SK-N-MC (cell line): ENCODE measurements around the gene E2F2.

Source experiments
- DNase-seq: peaks from one replicate; pipeline ENCODE4 v3.0.0-alpha.2; 2011; ENCODE audit warnings: low read depth, low spot score
- H3K27ac ChIP-seq: fragments of 200-600 bp; sonication (generic); 2 replicates; pipeline ENCODE4 v1.5.1; 2016; ENCODE audit warnings: mixed run types
- H3K36me3 ChIP-seq: fragments of 200-600 bp; sonication (generic); 2 replicates; pipeline ENCODE4 v1.6.1; 2017; ENCODE audit warnings: antibody characterized with exemption, low read length, mixed read lengths; ENCODE audit not compliant: insufficient read depth
- H3K4me3 ChIP-seq: fragments of 200-600 bp; sonication (generic); 2 replicates; pipeline ENCODE4 v1.5.1; 2016
- H3K9ac ChIP-seq: fragments of 200-600 bp; sonication (generic); 2 replicates; pipeline ENCODE4 v1.8.0; 2017; ENCODE audit warnings: mixed run types, mixed read lengths; ENCODE audit not compliant: insufficient read length
- H3K9me3 ChIP-seq: fragments of 200-600 bp; sonication (generic); 2 replicates; pipeline ENCODE4 v1.6.1; 2017; ENCODE audit warnings: low read depth, mild to moderate bottlenecking, antibody characterized with exemption, low read length, moderate library complexity, mixed read lengths
- EZH2 ChIP-seq: fragments of 200-600 bp; sonication (generic); IDR thresholded peaks from one replicate; pipeline ENCODE4 v1.6.1; 2017; ENCODE audit warnings: antibody characterized with exemption
- FOXP2 ChIP-seq: optimal IDR thresholded peaks from 2 replicates; pipeline ENCODE3; 2011; ENCODE audit warnings: mild to moderate bottlenecking, moderate library complexity; ENCODE audit not compliant: insufficient read depth; ENCODE audit errors: extremely low read length, control extremely low read depth
- POLR2AphosphoS5 ChIP-seq: IDR thresholded peaks from 2 replicates; pipeline ENCODE4 v1.6.1; 2012; ENCODE audit warnings: mild to moderate bottlenecking, low read depth, low read length, borderline replicate concordance

E2F2 gene

GRCh38 chr1:23559136-23559984, 28.3 kb upstream of the E2F2 start, which contains the start of gene ID3:
TSS of gene ID3 (minus strand) at chr1:23559501. CDS start at chr1:23559426, 75 bp downstream.
- no peaks in the 10 kb centered on the region for H3K9me3 ChIP-seq
- peak within 1 kb of the TSS; percentile 89 for H3K9ac ChIP-seq
- peak; percentile 94 for DNase-seq
- TF ChIP-seq EZH2 = no peak
- TF ChIP-seq POLR2AphosphoS5 = peak; percentile 99
- H3K36me3 ChIP-seq = peaks cover 27% of the 10 kb centered on the region
- H3K27ac ChIP-seq = peak within 1 kb of the TSS; percentile 100
- peak within 1 kb of the TSS; percentile 99 for H3K4me3 ChIP-seq

GRCh38 chr1:23558872-23559135, 27.8 kb upstream of the E2F2 start:
- peak overlapping the region; percentile 89 for H3K9ac ChIP-seq
- no peaks in the 10 kb centered on the region for H3K9me3 ChIP-seq
- H3K36me3 ChIP-seq = peaks cover 27% of the 10 kb centered on the region
- TF ChIP-seq POLR2AphosphoS5 (no peak), EZH2 (no peak), FOXP2 (no peak)
- H3K27ac ChIP-seq = peak overlapping the region; percentile 100
- DNase-seq = no peak
- peak overlapping the region; percentile 99 for H3K4me3 ChIP-seq

- Histone ChIP-seq H3K4me3 (peak overlapping the region; percentile 99), H3K9ac (peak overlapping the region; percentile 89), H3K27ac (peak overlapping the region; percentile 100), H3K36me3 (peaks cover 27% of the 10 kb centered on the region), H3K9me3 (no peaks in the 10 kb centered on the region)
- TF ChIP-seq EZH2 (no peak), FOXP2 (peak; percentile 54), POLR2AphosphoS5 (peak; percentile 76)
- no peak for DNase-seq
Observed at GRCh38 chr1:23558140-23558871, 27.3 kb upstream of the E2F2 start.

GRCh38 chr1:23557471-23558124, 26.6 kb upstream of the E2F2 start:
- H3K9me3 ChIP-seq = no peaks in the 10 kb centered on the region
- TF ChIP-seq FOXP2 = no peak
- TF ChIP-seq EZH2 = no peak
- no peak; the same call in none of the 2 replicates for TF ChIP-seq POLR2AphosphoS5
- H3K27ac ChIP-seq = peak overlapping the region; percentile 100
- peak overlapping the region; percentile 99 for H3K4me3 ChIP-seq
- peaks cover 27% of the 10 kb centered on the region for H3K36me3 ChIP-seq
- no peak for DNase-seq
- peak overlapping the region; percentile 89 for H3K9ac ChIP-seq

GRCh38 chr1:23556635-23557470, 25.8 kb upstream of the E2F2 start:
- H3K36me3 ChIP-seq = peaks cover 27% of the 10 kb centered on the region
- DNase-seq = no peak
- no peak for TF ChIP-seq EZH2
- TF ChIP-seq FOXP2 = no peak
- peak; percentile 58; the same call in 1 of the 2 replicates for TF ChIP-seq POLR2AphosphoS5
- H3K27ac ChIP-seq = peak overlapping the region; percentile 100
- no peaks in the 10 kb centered on the region for H3K9me3 ChIP-seq
- H3K4me3 ChIP-seq = peak overlapping the region; percentile 99
- peak overlapping the region; percentile 89 for H3K9ac ChIP-seq

GRCh38 chr1:23555986-23556634, 25.1 kb upstream of the E2F2 start:
- Histone ChIP-seq H3K36me3 (peaks cover 27% of the 10 kb centered on the region), H3K27ac (peak overlapping the region; percentile 100), H3K4me3 (peak overlapping the region; percentile 99), H3K9ac (peak overlapping the region; percentile 89), H3K9me3 (no peaks in the 10 kb centered on the region)
- TF ChIP-seq EZH2 (no peak), POLR2AphosphoS5 (peak; percentile 55)
- DNase-seq = no peak

- H3K27ac ChIP-seq = peak overlapping the region; percentile 100
- no peak for DNase-seq
- no peaks in the 10 kb centered on the region for H3K9me3 ChIP-seq
- TF ChIP-seq FOXP2 (no peak), POLR2AphosphoS5 (0 out of 2 replicates have a peak, but pooled peaks have one; percentile 59), EZH2 (no peak)
- H3K36me3 ChIP-seq = peaks cover 27% of the 10 kb centered on the region
- peak overlapping the region; percentile 99 for H3K4me3 ChIP-seq
- peak overlapping the region; percentile 89 for H3K9ac ChIP-seq
Observed at GRCh38 chr1:23555270-23555985, 24.4 kb upstream of the E2F2 start.
